NCI-H1105 (cell line): ENCODE measurements around the gene EIF4G3.
"Not testable (repeated sequence)": the region's sequence is repeated elsewhere in the genome, so short reads cannot be mapped to it uniquely, and the experiment has no call there.

Source experiments
- DNase-seq: peaks from one replicate; lab custom pipeline; 2025; lab: John Stamatoyannopoulos, UW

Gene EIF4G3

GRCh38 chr1:21149855-21150432 is 26.8 kb downstream of the EIF4G3 start:
- DNase-seq = no peak

GRCh38 chr1:21149430-21149854 is 27.3 kb downstream of the EIF4G3 start:
- DNase-seq = no peak

DNA sequence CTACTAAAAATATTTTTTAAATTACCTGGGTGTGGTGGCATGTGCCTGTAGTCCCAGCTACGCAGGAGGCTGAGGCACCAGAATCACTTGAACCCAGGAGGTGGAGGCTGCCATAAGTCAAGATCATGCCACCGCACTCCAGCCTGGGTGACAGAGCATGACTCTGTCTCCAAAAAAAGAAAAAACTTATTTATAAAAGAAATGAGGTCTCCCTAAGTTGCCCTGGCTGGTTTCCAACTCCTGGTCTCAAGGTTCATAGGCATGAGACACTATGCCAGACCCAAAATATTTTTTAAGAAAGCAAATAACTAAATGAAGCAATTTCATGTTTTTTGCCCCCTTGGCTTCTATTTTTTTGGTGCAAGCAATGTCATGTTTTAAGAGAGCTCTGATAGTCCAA is 32.9 kb downstream of the EIF4G3 start:
- DNase-seq = no peak

DNA sequence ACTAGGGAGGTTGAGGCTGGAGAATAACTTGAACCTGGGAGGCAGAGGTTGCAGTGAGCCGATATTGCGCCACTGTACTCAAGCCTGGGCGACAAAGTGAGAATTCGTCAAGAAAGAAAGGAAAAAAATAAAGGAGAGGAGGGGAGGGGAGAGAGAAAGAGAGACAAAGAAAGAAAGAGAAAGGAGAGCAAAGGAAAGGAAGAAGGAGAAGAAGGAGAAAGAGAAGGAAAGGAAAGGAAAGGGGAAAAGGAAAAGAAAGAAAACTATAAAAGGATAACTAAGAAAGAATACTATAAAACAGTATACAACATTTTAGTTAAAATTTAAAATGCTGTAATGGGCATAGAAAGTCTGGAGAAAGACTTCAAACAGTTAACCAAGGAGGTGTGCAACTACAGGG is 33.6 kb downstream of the EIF4G3 start:
- DNase-seq = no peak

- no peak for DNase-seq
These were observed 35.7 kb downstream of the EIF4G3 start for GRCh38 chr1:21141030-21141429.

DNA sequence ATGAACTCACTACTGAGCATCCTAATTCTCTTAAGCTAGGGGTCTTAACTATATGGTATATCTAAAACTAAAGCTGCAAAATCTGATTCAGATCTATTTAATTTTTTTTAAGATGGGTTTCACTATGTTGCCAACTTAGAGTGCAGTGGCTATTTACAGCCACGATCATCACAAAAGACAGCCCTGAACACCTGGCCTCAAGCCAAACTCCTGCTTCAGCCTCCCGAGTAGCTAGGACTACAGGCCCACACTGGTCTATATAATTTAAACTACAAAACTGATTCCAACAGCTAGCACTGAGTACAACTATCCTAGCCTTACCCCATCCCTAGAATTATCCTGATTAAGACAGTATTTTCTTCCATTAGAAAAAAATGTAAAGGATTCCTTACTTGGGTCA is 37.1 kb downstream of the EIF4G3 start:
- peak; percentile 48 for DNase-seq

GRCh38 chr1:21136344-21136743 is 40.4 kb downstream of the EIF4G3 start:
- DNase-seq = not testable (repeated sequence)

DNA sequence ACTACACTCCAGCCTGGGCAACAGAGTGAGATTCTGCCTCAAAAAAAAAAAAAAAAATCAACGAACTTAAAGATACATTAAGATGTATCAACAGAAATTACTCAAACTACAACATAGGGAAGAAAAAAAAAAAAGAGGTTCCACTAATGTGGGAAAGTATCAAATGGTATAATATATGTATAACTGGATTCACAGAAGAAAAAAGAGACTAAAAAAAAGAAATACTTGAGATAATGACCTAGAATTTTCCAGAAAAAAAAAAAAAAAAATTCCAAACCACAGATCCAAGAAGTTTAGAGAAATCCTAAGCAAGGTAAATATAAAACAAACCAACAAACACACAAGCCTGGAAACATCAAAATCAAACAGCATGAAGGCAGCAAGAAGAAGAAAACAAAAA is 45.5 kb downstream of the EIF4G3 start:
- DNase-seq = no peak

GRCh38 chr1:21129407-21129806 is 47.3 kb downstream of the EIF4G3 start:
- DNase-seq = no peak

DNA sequence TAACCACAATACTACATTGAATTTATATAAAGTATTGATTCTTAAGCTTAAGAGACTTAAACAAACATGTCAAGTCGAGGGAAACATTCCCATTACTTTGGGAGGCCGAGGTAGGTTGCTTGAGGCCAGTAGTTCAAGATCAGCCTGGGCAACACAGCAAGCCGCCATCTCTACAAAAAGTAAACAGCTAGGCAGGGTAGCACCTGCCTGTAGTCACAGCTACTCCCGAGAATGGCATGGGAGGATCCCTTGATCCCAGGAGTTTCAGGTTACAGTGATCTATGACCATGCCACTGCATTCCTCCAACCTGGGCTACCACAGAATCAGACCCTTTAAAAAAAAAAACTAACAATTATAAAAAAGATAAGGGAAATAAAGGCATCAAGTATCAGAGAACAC is 50.4 kb downstream of the EIF4G3 start:
- no peak for DNase-seq

DNA sequence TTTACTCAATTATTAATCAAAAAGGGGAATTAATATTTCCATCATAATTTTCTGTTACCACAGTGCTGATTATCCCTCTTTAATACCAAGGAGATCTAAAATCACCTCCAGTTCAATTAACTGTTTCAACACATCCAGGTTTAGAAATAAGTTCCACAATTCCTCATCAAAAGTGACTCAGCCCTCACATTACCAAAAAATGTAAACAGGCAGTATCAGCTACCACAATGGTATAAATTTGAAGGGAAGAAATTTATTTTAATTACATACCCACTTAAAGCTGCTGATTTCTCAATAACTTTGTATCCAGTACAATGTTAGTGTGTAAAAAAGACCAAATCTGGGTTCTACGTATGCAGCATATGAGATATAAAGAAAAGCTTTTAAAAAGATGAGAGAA is 51.9 kb downstream of the EIF4G3 start:
- DNase-seq = no peak

- no peak for DNase-seq
These were observed 53.3 kb downstream of the EIF4G3 start for GRCh38 chr1:21123287-21123948.

DNA sequence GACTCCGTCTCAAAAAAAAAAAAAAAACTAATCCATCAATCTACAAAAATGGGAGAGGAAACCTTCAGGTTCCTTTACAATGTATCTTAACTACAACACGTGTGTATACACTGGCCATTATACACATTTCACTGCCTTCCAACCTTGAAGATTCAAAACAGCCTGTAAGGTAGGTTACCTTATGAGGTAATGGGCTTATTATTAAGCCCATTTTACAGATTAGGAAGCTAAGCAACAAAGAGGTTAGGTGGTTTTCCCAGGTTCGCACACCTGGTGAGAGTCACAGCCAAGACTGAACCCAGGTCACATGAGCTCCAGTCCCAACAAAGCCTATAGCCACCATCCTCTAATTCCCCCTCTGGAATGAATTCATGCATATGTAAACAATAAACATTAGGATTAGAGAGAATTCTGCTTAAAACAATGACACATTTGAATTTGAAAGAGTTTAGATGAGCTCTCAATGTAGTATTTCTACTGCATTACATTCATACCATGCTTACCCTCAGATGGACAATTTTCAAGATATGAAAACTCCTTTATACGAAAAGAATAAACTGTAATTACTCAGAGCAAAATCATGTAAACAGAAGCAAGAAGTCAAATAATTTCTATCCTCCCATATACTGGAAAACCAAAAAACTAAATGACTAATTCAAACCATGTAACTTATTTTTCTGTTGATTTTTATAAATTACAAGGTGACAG is 54.8 kb downstream of the EIF4G3 start:
- no peak for DNase-seq

DNA sequence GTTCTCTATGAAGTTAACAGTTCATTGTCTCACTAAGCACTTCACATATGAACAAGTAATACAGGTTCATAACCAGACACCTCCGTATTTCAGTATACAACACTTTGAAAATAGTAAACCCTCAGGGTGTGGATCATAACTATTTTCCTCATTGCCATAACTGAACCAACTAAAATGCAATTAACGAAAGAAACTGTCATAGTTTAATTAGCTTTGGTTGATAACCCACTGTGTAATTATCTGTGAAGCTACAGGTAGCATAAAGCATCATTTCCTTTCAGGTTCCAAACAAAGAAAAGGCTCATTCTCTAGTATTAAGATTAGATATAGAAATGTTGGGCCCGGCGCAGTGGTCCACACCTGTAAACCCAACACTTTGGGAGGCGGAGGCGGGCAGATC is 58.5 kb downstream of the EIF4G3 start:
- no peak for DNase-seq

- DNase-seq = no peak
These were observed 59.1 kb downstream of the EIF4G3 start for GRCh38 chr1:21117597-21118001.

DNA sequence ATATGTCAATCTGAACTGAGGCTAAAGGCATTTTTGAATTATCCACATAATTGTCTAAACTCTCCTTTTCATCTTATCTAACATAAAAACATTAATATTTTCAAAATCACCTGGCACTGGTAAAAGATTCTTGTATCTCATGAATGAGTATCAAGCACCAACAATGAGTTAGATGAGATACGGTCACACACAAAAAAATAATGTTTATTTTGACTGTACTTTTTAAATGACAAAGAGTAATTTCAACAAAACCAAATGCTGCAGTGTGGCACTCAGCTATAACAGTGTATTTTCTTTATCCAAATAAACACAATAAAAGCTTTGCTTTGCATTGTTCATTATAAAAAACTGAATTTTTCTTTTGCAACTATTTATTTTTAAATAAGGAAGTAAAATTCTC is 59.5 kb downstream of the EIF4G3 start:
- DNase-seq = no peak

GRCh38 chr1:21115098-21115760 is 61.5 kb downstream of the EIF4G3 start:
- no peak for DNase-seq

DNA sequence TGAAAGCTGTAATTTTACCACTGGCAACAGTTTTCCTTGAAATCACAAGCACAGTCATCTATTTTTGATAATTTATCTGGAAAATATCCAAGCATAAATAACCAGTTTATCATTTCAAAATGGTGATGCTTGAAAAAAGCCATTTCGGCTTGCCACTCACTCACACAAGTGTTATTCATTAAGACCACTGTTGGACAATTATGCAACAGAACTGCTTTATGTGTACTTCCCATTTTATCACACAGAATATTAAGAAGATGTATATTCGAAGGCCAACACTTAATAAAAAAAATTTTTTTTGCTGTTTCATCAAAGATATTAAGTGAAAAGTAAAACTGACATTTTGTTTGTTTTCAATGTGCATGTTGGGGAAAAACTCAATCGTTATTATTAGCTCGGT is 62.3 kb downstream of the EIF4G3 start:
- DNase-seq = no peak

DNA sequence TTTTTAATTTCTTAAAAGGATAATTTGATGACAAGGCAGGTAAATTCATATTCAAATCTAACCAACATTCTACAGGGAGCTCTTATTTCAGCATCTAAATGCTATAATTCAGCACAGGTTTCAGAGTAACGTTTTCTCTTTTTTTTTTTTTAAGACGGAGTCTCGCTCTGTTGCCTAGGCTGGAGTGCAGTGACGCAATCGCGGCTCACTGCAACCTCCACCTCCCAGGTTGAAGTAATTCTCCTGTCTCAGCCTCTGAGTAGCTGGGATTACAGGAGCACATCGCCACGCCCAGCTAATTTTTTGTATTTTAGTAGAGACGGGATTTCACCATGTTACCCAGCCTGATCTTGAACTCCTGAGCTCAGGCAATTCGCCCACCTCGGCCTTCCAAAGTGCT is 66.5 kb downstream of the EIF4G3 start:
- no peak for DNase-seq

DNA sequence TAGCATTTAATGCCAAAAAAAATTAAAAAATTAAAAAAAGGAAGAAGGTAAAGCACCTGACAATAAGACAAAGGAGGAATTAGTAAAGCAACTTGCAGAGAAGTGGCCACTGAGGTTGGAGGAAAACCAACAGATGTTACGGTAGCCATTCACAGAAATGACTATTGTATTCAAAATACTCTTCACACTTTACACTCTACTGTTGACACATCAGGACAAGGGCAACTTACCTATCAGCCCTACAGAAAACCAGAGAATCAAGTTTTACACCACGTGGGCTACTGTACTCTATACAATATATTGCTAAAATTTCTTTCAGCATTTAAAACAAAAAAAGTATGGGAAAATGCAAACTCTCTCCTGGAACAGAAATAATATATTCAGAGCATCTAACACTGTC is 70.0 kb downstream of the EIF4G3 start:
- no peak for DNase-seq

- no peak for DNase-seq
These were observed 70.5 kb downstream of the EIF4G3 start for GRCh38 chr1:21106238-21106637.

DNA sequence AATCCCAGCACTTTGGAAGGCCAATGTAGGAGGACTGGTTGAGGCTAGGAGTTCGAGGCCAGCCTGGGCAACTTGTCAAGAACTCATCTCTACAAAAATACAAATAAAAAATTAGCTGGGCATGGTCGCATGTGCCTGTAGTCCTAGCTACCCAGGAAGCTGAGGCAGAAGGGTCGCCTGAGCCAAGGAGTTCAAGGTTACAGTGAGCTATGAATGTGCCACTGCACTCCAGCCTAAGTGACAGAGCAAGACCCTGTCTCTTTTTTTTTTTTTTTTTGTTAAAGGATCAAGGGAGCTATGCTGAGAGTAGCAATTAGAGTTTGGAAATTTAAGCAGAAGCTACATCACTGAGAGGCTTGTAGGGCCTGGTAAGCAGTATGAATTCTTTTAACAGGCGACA is 70.9 kb downstream of the EIF4G3 start:
- no peak for DNase-seq

DNA sequence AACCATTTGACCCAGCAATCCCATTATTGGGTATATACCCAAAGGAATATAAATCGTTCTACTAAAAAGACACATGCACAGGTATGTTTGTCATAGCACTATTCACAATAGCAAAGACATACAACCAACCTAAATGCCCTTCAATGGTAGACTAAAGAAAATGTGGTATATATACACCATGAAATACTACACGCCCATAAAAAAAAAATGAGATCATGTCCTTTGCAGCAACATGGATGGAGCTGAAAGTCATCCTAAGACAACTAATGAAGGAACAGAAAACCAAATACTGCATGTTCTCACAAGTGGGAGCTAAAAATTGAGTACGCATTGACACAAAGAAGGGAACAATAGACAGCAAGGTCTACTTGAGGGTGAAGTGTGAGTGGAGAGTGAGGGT is 72.0 kb downstream of the EIF4G3 start:
- no peak for DNase-seq
